ENCODE data around the gene ZCCHC18.
"Not testable (repeated sequence)": the region's sequence is repeated elsewhere in the genome, so short reads cannot be mapped to it uniquely, and the experiment has no call there.

The ZCCHC18 gene

GRCh38 chrX:104105330-104106262 is 6.7 kb upstream of the ZCCHC18 start:
- Histone ChIP-seq H3K27me3 (ENCODE audit: insufficient read depth, low read length) (no peaks in the 10 kb centered on the region), H3K4me3 (ENCODE audit: low read length) (no peak overlapping the region), H3K9ac (ENCODE audit: low read depth, low read length) (no peak overlapping the region), H3K4me1 (ENCODE audit: insufficient read depth, low read length) (no peaks in the 10 kb centered on the region), H3K27ac (ENCODE audit: low read depth, low read length) (no peak overlapping the region), H3K9me3 (ENCODE audit: insufficient read depth, low read depth, low read length) (no peaks in the 10 kb centered on the region), H3K36me3 (ENCODE audit: insufficient read depth, low read length) (no peaks in the 10 kb centered on the region)
- WGBS, result 97% methylated on average over 5 of the region's 11 CpGs

GRCh38 chrX:104108955-104109354 is 3.4 kb upstream of the ZCCHC18 start:
- 88% methylated on average over 1 of the region's 1 CpG for WGBS
- H3K4me1 ChIP-seq (ENCODE audit: insufficient read depth, low read length), result 0 out of 2 replicates have a peak, but pooled peaks cover 4% of the 10 kb centered on the region

GRCh38 chrX:104110491-104111240 is 1.7 kb upstream of the ZCCHC18 start:
- H3K27ac ChIP-seq (ENCODE audit: low read depth, low read length); H3K4me3 ChIP-seq (ENCODE audit: low read length): not testable (repeated sequence)

More at GRCh38 chrX:104108955-104109354, 3.4 kb upstream of the ZCCHC18 start:
- Histone ChIP-seq H3K27me3 (ENCODE audit: insufficient read depth, low read length) (no peaks in the 10 kb centered on the region), H3K27ac (ENCODE audit: low read depth, low read length) (no peak overlapping the region), H3K4me3 (ENCODE audit: low read length) (no peak overlapping the region), H3K9ac (ENCODE audit: low read depth, low read length) (no peak overlapping the region), H3K9me3 (ENCODE audit: insufficient read depth, low read depth, low read length) (no peaks in the 10 kb centered on the region), H3K36me3 (ENCODE audit: insufficient read depth, low read length) (no peaks in the 10 kb centered on the region)

DNA sequence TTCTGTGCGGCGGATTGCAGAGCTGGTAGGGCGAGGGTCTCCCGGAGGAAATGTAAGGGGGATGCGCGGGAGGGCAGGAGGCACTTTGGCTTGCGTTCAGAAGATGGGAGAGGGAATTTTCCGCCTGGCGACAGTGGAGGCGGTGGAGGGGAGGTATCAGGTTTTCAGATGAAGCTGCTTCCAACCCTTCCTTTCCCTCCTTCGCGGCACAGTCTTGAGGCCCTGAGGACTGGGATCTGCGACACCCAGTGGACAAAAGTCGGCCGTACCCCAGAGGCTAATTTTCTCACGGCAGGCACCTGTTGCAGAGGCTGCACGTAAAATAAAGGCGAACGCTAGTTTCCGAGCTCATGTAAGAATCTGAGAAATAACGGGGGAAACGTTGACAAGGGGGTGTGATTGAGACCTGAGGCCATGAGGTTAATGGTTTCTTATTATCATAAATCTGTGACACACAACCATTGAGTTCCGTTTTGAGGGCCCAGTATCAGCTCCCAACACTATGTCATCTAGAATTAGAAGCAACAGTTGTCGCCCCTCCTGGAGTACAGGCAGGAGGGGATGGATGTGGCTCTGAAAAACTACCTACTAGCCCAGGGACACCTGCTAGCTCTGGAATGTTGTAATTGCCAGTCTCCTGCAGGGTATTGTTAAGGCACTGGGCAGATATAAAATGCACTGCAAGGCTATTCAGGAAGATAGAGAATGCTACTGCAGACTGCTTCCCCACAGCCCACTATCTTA is 1.1 kb downstream of the ZCCHC18 start:
- Histone ChIP-seq H3K36me3 (ENCODE audit: insufficient read depth, low read length) (no peaks in the 10 kb centered on the region), H3K4me1 (ENCODE audit: insufficient read depth, low read length) (0 out of 2 replicates have a peak, but pooled peaks cover 4% of the 10 kb centered on the region), H3K9ac (ENCODE audit: low read depth, low read length) (no peak overlapping the region), H3K27ac (ENCODE audit: low read depth, low read length) (no peak overlapping the region), H3K27me3 (ENCODE audit: insufficient read depth, low read length) (no peaks in the 10 kb centered on the region), H3K4me3 (ENCODE audit: low read length) (peak overlapping the region; percentile 85), H3K9me3 (ENCODE audit: insufficient read depth, low read depth, low read length) (no peaks in the 10 kb centered on the region)
- 8% methylated on average over 18 of the region's 24 CpGs for WGBS

More at GRCh38 chrX:104110491-104111240, 1.7 kb upstream of the ZCCHC18 start:
- not testable (repeated sequence) for H3K27me3 ChIP-seq (ENCODE audit: insufficient read depth, low read length); H3K9ac ChIP-seq (ENCODE audit: low read depth, low read length); H3K4me1 ChIP-seq (ENCODE audit: insufficient read depth, low read length); H3K9me3 ChIP-seq (ENCODE audit: insufficient read depth, low read depth, low read length); H3K36me3 ChIP-seq (ENCODE audit: insufficient read depth, low read length)
- 88% methylated on average over 5 of the region's 6 CpGs for WGBS

- Histone ChIP-seq H3K36me3 (ENCODE audit: insufficient read depth, low read length) (no peaks in the 10 kb centered on the region), H3K27me3 (ENCODE audit: insufficient read depth, low read length) (no peaks in the 10 kb centered on the region), H3K4me1 (ENCODE audit: insufficient read depth, low read length) (0 out of 2 replicates have a peak, but pooled peaks cover 4% of the 10 kb centered on the region), H3K9me3 (ENCODE audit: insufficient read depth, low read depth, low read length) (no peaks in the 10 kb centered on the region), H3K4me3 (ENCODE audit: low read length) (no peak overlapping the region), H3K27ac (ENCODE audit: low read depth, low read length) (no peak overlapping the region), H3K9ac (ENCODE audit: low read depth, low read length) (no peak overlapping the region)
Observed at GRCh38 chrX:104117759-104118158, 5.4 kb downstream of the ZCCHC18 start.

- Histone ChIP-seq H3K4me1 (ENCODE audit: insufficient read depth, low read length) (no peaks in the 10 kb centered on the region), H3K27me3 (ENCODE audit: insufficient read depth, low read length) (no peaks in the 10 kb centered on the region), H3K27ac (ENCODE audit: low read depth, low read length) (no peak overlapping the region), H3K9me3 (ENCODE audit: insufficient read depth, low read depth, low read length) (no peaks in the 10 kb centered on the region), H3K9ac (ENCODE audit: low read depth, low read length) (no peak overlapping the region), H3K36me3 (ENCODE audit: insufficient read depth, low read length) (no peaks in the 10 kb centered on the region), H3K4me3 (ENCODE audit: low read length) (no peak overlapping the region)
- WGBS, result 87% methylated on average over 1 of the region's 1 CpG
Observed at GRCh38 chrX:104118765-104119164, 6.4 kb downstream of the ZCCHC18 start.

DNA sequence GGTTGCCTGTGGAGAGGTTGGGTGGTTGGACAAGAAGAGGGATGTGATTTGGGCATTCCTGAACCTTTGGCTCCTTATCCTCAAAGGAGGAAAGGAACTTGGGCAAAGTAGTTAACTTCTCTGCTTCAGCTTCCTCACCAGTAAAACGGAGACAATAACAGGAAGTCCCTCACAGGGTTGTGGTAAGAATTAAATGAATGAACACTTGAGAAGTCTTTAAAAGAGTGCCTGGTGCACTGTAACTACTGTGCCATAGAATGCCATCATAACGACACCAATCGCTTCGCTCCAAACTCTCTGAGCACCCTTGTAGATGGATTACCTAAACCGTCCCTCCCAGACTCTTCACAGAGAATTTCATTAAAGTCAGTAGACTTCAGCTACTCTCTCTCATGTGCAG is 10.5 kb downstream of the ZCCHC18 start:
- H3K36me3 ChIP-seq (ENCODE audit: insufficient read depth, low read length), result no peaks in the 10 kb centered on the region
- no peaks in the 10 kb centered on the region for H3K9me3 ChIP-seq (ENCODE audit: insufficient read depth, low read depth, low read length)
- 87% methylated on average over 5 of the region's 5 CpGs for WGBS
- H3K4me1 ChIP-seq (ENCODE audit: insufficient read depth, low read length), result no peaks in the 10 kb centered on the region
- no peak overlapping the region for H3K9ac ChIP-seq (ENCODE audit: low read depth, low read length)
- no peaks in the 10 kb centered on the region for H3K27me3 ChIP-seq (ENCODE audit: insufficient read depth, low read length)
- H3K4me3 ChIP-seq (ENCODE audit: low read length), result no peak overlapping the region
- H3K27ac ChIP-seq (ENCODE audit: low read depth, low read length), result no peak overlapping the region

- Histone ChIP-seq H3K9ac (ENCODE audit: low read depth, low read length) (no peak overlapping the region), H3K27ac (ENCODE audit: low read depth, low read length) (no peak overlapping the region), H3K9me3 (ENCODE audit: insufficient read depth, low read depth, low read length) (no peaks in the 10 kb centered on the region), H3K4me3 (ENCODE audit: low read length) (no peak overlapping the region), H3K36me3 (ENCODE audit: insufficient read depth, low read length) (no peaks in the 10 kb centered on the region), H3K27me3 (ENCODE audit: insufficient read depth, low read length) (no peaks in the 10 kb centered on the region), H3K4me1 (ENCODE audit: insufficient read depth, low read length) (no peaks in the 10 kb centered on the region)
- no CpG with 5 or more reads among the region's 2 CpGs for WGBS
Observed at GRCh38 chrX:104126856-104127255, 14.5 kb downstream of the ZCCHC18 start.

GRCh38 chrX:104130808-104131207 is 18.5 kb downstream of the ZCCHC18 start:
- no peak overlapping the region for H3K27ac ChIP-seq (ENCODE audit: low read depth, low read length)
- H3K9ac ChIP-seq (ENCODE audit: low read depth, low read length), result no peak overlapping the region
- WGBS, result 89% methylated on average over 6 of the region's 6 CpGs
- no peaks in the 10 kb centered on the region for H3K9me3 ChIP-seq (ENCODE audit: insufficient read depth, low read depth, low read length)
- no peaks in the 10 kb centered on the region for H3K4me1 ChIP-seq (ENCODE audit: insufficient read depth, low read length)
- H3K4me3 ChIP-seq (ENCODE audit: low read length), result no peak overlapping the region
- H3K27me3 ChIP-seq (ENCODE audit: insufficient read depth, low read length), result no peaks in the 10 kb centered on the region
- H3K36me3 ChIP-seq (ENCODE audit: insufficient read depth, low read length), result no peaks in the 10 kb centered on the region

DNA sequence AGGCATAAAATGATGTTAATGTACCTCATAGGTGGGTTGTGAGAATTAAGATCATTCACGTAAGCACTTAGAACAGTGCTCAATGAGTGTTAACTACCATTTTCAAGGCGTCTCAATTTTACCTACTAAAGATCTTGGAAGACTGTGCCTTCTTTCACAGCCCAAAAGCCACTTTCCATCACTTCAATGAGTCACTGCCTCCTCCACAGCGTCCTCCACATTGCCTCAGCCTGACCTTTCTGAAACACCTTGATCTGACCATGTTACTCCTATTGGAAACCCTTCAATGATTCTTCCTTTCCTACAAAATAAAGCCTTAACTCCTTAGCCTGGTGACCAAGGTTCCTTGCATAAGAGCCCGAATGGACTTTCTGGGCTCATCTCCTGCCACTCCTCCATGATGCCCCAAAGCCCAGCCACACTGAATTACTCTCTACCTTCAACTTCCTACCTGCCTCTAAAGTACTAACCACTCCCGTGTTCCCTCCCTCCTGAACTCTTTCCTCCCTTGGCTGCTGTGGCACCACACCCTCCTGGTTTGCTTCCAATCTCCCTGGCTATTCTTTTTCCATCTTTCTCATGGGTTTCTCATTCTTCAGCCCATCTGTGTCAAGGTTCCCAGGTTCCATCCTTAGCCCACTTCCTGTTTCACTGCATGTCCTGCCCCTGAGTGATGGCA is 22.4 kb downstream of the ZCCHC18 start:
- H3K27ac ChIP-seq (ENCODE audit: low read depth, low read length), result no peak overlapping the region
- no peaks in the 10 kb centered on the region for H3K4me1 ChIP-seq (ENCODE audit: insufficient read depth, low read length)
- no peak overlapping the region for H3K4me3 ChIP-seq (ENCODE audit: low read length)
- WGBS, result 89% methylated on average over 5 of the region's 5 CpGs
- no peaks in the 10 kb centered on the region for H3K36me3 ChIP-seq (ENCODE audit: insufficient read depth, low read length)
- H3K27me3 ChIP-seq (ENCODE audit: insufficient read depth, low read length), result no peaks in the 10 kb centered on the region
- H3K9me3 ChIP-seq (ENCODE audit: insufficient read depth, low read depth, low read length), result no peaks in the 10 kb centered on the region
- no peak overlapping the region for H3K9ac ChIP-seq (ENCODE audit: low read depth, low read length)

Measured in HUES64 (cell line).